Right lobe of liver (tissue), 6 donors: ENCODE data around the gene RIMBP2. TPM values are rescaled to one million over a fixed set of nuclear protein-coding genes. Genes with fewer than 3 reads are reported as not detected.

Source experiments
- ATAC-seq, 4 donors: fragments of 200-7000 bp; cut with Tn5 transposase; one replicate each; pipeline ENCODE4 v1.9.1; 2020; ENCODE audit warnings: mild to moderate bottlenecking in 4 of 4, moderate library complexity in 4 of 4
- DNase-seq, 3 donors: peaks; one replicate each; pipeline ENCODE4 v3.0.0-alpha.2; 2020
- H3K27ac ChIP-seq, 3 donors: fragments of 200-600 bp; one replicate each; pipeline ENCODE4 v1.8.0; 2022
- H3K27me3 ChIP-seq, 2 donors: fragments of 200-600 bp; one replicate each; pipeline ENCODE4 v1.8.0; 2022
- H3K36me3 ChIP-seq, 4 donors: fragments of 200-600 bp; sonication (generic) in 1 of 4; one replicate each; pipeline versions ENCODE4 v1.5.1 to v1.8.0; 2017 to 2022; ENCODE audit warnings: control low read depth in 1 of 4
- H3K4me1 ChIP-seq, 4 donors: fragments of 200-600 bp; sonication (generic) in 1 of 4; one replicate each; pipeline versions ENCODE4 v1.5.1 to v1.8.0; 2017 to 2022; ENCODE audit warnings: control low read depth in 1 of 4
- H3K4me3 ChIP-seq, 3 donors: fragments of 200-600 bp; one replicate each; pipeline ENCODE4 v1.8.0; 2022
- H3K9me3 ChIP-seq, 4 donors: fragments of 200-600 bp; sonication (generic) in 1 of 4; one replicate each; pipeline versions ENCODE4 v1.5.1 to v1.8.0; 2017 to 2022; ENCODE audit warnings: control low read depth in 1 of 4
- CTCF ChIP-seq, 4 donors: fragments of 200-600 bp in 3 of 4; fragments of 450-650 bp in 1 of 4; IDR thresholded peaks; one replicate each; pipeline versions ENCODE4 v1.5.1 to v1.8.0; 2016 to 2022; ENCODE audit warnings: antibody characterized with exemption in 4 of 4, mild to moderate bottlenecking in 2 of 4
- POLR2A ChIP-seq: fragments of 450-650 bp; IDR thresholded peaks from one replicate; pipeline ENCODE4 v1.6.1; 2017; ENCODE audit warnings: antibody characterized with exemption, mild to moderate bottlenecking
- WGBS: methylation state at CpG from one replicate; pipeline ENCODE4 v1.1.6; 2018; ENCODE audit warnings: low coverage, low lambda C conversion rate; ENCODE audit not compliant: insufficient coverage; ENCODE audit errors: missing lambda C conversion rate; 5-methylcytosine and 5-hydroxymethylcytosine counted together
- intact Hi-C, 2 donors: fragments of 100-400 bp; cut with DNase I; formaldehyde crosslinking; loops; one replicate each; pipeline versions ENCODE4 v1.11.2 to v1.14.1; 2022
- total RNA-seq, 6 experiments: library from RNA; depleted of rRNA in 2 of 6; stranded (reverse); fragments of >200 nt in 2 of 6; fragmentation: NEBNext Ultra II Directional in 3 of 6; extraction: Animal tissue kit (Norgen Biotek cat#: 25700) in 3 of 6; gene quantifications; one replicate each; pipeline versions ENCODE4 v1.1.0 to v1.2.4, GENCODE V29; 2016 to 2023
- donor health status: DM: no; HTN: yes; CAD: no.
- donor health status: DM: no; HTN: no; CAD: no.
- donor health status: DM: no; HTN: no; CAD: no.
- donor health status: DM: no; HTN: yes; CAD: no.
- donor health status: DM: no; HTN: yes; CAD: no.

The RIMBP2 gene
- total RNA-seq, 6 experiments from 2014 or later: 0.04 to 0.19 TPM; not detected in 4

DNA sequence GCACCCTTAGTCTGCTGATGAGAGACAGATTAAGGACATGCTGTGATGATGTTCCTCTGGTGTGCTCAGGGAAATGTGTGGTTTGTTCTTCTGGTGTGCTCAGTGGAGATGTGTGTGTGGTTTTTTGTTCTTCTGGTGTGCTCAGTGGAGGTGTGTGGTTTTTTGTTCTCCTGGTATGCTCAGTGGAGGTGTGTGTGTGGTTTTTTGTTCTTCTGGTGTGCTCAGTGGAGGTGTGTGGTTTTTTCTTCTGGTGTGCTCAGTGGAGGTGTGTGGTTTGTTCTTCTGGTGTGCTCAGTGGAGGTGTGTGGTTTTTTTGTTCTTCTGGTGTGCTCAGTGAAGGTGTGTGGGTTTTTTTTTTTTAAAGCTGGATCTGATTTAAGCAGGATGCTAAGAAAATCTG lies 363.0 kb downstream of the RIMBP2 start:
- TF ChIP-seq CTCF (IDR thresholded peaks at IDR 0.05) (no peak), POLR2A (no peak)
- H3K4me1 ChIP-seq: no peaks in the 10 kb centered on the region
- H3K27me3 ChIP-seq: no peaks in the 10 kb centered on the region
- no peak overlapping the region for H3K4me3 ChIP-seq
- no peak overlapping the region for H3K27ac ChIP-seq
- ATAC-seq (no peak), DNase-seq (no peak)
- no peaks in the 10 kb centered on the region for H3K9me3 ChIP-seq
- intact Hi-C loops: no loop called here
- H3K36me3 ChIP-seq: no peaks in the 10 kb centered on the region

GRCh38 chr12:130351326-130351725 lies 364.8 kb downstream of the RIMBP2 start:
- DNase-seq (no peak), ATAC-seq (no peak)
- Histone ChIP-seq H3K27me3 (no peaks in the 10 kb centered on the region), H3K4me3 (no peak overlapping the region), H3K9me3 (no peaks in the 10 kb centered on the region), H3K27ac (no peak overlapping the region), H3K4me1 (peaks cover 0 to 10% (median 0%) of the 10 kb centered on the region in 4 donors), H3K36me3 (no peaks in the 10 kb centered on the region)
- no peak for TF ChIP-seq POLR2A
- TF ChIP-seq CTCF (IDR thresholded peaks at IDR 0.05): no peak
- intact Hi-C loops: no loop called here
- 69% methylated on average over 5 of the region's 5 CpGs for WGBS

- no peaks in the 10 kb centered on the region for H3K36me3 ChIP-seq
- H3K27ac ChIP-seq: no peak overlapping the region
- peaks cover 0 to 10% (median 0%) of the 10 kb centered on the region in 4 donors for H3K4me1 ChIP-seq
- 55% methylated on average over 2 of the region's 2 CpGs for WGBS
- peak in 2 of 4 donors; percentile 23 to 54 for ATAC-seq
- no peaks in the 10 kb centered on the region for H3K9me3 ChIP-seq
- intact Hi-C loops: no loop called here
- no peak overlapping the region for H3K4me3 ChIP-seq
- no peak for DNase-seq
- no peaks in the 10 kb centered on the region for H3K27me3 ChIP-seq
- TF ChIP-seq CTCF (IDR thresholded peaks at IDR 0.05) (no peak), POLR2A (no peak)
These were observed 365.4 kb downstream of the RIMBP2 start for GRCh38 chr12:130350715-130351114.

DNA sequence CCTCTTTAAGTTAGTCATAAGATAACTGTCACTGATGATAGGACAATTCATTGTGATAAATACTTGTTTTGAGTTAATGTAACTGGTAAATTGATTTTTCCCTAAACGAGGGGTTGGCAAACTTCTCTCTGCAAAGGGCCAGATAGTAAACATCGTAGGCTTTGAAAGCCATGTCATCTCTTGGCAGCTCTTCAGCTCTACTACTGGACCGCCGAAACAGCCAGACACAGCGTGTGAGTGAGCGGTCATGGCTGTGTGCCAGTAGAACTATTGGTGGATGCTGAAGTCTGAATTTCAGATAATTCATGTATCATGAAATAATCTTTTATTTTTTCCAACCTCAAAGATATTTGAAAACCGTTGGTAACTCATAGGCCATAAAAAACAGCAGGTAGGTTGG lies 368.5 kb downstream of the RIMBP2 start:
- TF ChIP-seq CTCF (IDR thresholded peaks at IDR 0.05): no peak
- no peak for TF ChIP-seq POLR2A
- H3K36me3 ChIP-seq: no peaks in the 10 kb centered on the region
- no peaks in the 10 kb centered on the region for H3K9me3 ChIP-seq
- H3K4me3 ChIP-seq: no peak overlapping the region
- no peak overlapping the region for H3K27ac ChIP-seq
- intact Hi-C loops: no loop called here
- H3K4me1 ChIP-seq: peaks cover 0 to 26% (median 8%) of the 10 kb centered on the region in 4 donors
- 16% methylated on average over 7 of the region's 7 CpGs for WGBS
- no peaks in the 10 kb centered on the region for H3K27me3 ChIP-seq
- peak; percentile 82 to 95 (median 84) for ATAC-seq
- DNase-seq: peak in 2 of 3 donors; percentile 64 to 76

Other genes with a start within 250 kb of the RIMBP2 start
- 10 to 100 TPM in 1 of 6 experiments, 1 to 10 TPM in 5; 5.3 to 11.8 (median 7.2) TPM for gene STX2, start 123.0 kb upstream of the RIMBP2 start, total RNA-seq
- 100 to 1,000 TPM; 136 to 220 (median 147) TPM for gene RAN, start 155.8 kb upstream of the RIMBP2 start, total RNA-seq
- 10 to 100 TPM in 4 of 6 experiments, 1 to 10 TPM in 2; 4.7 to 17.0 (median 10.9) TPM for gene ADGRD1, start 237.6 kb upstream of the RIMBP2 start, total RNA-seq